Tibial artery (tissue), 4 donors: ENCODE measurements around the gene TRPM3.

Experiments
- DNase-seq, 2 donors: peaks; one replicate each; pipeline ENCODE4 v3.0.0-alpha.2; 2019
- H3K27ac ChIP-seq, 2 donors: fragments of 200-600 bp; sonication (generic) in 1 of 2; 1 replicate in 1 of 2; 2 replicates in 1 of 2; pipeline ENCODE4 v1.5.1; 2018 to 2019; ENCODE audit warnings: mild to moderate bottlenecking in 1 of 2
- H3K27me3 ChIP-seq, 2 donors: fragments of 200-600 bp; sonication (generic) in 1 of 2; one replicate each; pipeline versions ENCODE4 v1.5.1 to v1.6.0; 2016 to 2019
- H3K36me3 ChIP-seq, 3 donors: fragments of 200-600 bp; sonication (generic) in 2 of 3; one replicate each; pipeline ENCODE4 v1.5.1; 2016 to 2019; ENCODE audit warnings: mild to moderate bottlenecking in 2 of 3
- H3K4me1 ChIP-seq, 4 donors: fragments of 200-600 bp; sonication (generic) in 2 of 4; 1 replicate in 3 of 4; 2 replicates in 1 of 4; pipeline ENCODE4 v1.5.1; 2016 to 2019
- H3K4me3 ChIP-seq, 2 donors: fragments of 200-600 bp; sonication (generic) in 1 of 2; 1 replicate in 1 of 2; 2 replicates in 1 of 2; pipeline ENCODE4 v1.5.1; 2018 to 2019; ENCODE audit warnings: mild to moderate bottlenecking in 2 of 2
- H3K9me3 ChIP-seq, 3 donors: fragments of 200-600 bp; sonication (generic) in 1 of 3; one replicate each; pipeline ENCODE4 v1.5.1; 2016 to 2019
- intact Hi-C: fragments of 100-400 bp; cut with DNase I; formaldehyde crosslinking; loops from one replicate; pipeline ENCODE4 v1.15.0; 2023; ENCODE audit warnings: low total_unique reads
- TF ChIP-seq, protein P1 (sequence below), 2 experiments: fragments of 200-600 bp in 1 of 2; fragments of 450-650 bp in 1 of 2; IDR thresholded peaks; one replicate each; pipeline ENCODE4 v1.5.1; 2017 to 2019; ENCODE audit warnings: antibody characterized with exemption in 2 of 2, mild to moderate bottlenecking in 1 of 2, moderate library complexity in 1 of 2

The TRPM3 gene

DNA sequence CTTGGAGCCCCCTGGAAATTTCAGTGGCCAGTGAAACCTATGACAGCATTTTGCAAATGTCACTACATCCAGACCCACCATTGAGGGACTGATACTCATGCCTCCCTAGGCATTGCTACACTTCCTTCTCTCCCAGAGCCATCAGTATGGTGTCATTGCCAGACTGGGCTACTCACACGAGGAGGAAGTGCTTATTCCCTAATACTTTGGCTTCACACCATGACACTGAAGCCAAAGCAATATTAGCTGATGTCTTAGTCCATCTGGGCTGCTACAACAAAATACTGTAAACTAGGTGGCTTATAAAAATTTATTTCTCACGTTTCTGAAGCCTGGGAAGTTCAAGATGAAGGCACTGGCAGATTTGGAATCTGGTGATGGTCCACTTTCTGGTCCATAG, 22.6 kb downstream of the TRPM3 start:
- intact Hi-C loops: no loop called here
- Histone ChIP-seq H3K4me3 (no peak overlapping the region), H3K27ac (no peak overlapping the region), H3K27me3 (no peaks in the 10 kb centered on the region), H3K36me3 (no peaks in the 10 kb centered on the region), H3K9me3 (no peaks in the 10 kb centered on the region), H3K4me1 (no peaks in the 10 kb centered on the region)
- no peak for DNase-seq
- TF ChIP-seq, protein P1, sequence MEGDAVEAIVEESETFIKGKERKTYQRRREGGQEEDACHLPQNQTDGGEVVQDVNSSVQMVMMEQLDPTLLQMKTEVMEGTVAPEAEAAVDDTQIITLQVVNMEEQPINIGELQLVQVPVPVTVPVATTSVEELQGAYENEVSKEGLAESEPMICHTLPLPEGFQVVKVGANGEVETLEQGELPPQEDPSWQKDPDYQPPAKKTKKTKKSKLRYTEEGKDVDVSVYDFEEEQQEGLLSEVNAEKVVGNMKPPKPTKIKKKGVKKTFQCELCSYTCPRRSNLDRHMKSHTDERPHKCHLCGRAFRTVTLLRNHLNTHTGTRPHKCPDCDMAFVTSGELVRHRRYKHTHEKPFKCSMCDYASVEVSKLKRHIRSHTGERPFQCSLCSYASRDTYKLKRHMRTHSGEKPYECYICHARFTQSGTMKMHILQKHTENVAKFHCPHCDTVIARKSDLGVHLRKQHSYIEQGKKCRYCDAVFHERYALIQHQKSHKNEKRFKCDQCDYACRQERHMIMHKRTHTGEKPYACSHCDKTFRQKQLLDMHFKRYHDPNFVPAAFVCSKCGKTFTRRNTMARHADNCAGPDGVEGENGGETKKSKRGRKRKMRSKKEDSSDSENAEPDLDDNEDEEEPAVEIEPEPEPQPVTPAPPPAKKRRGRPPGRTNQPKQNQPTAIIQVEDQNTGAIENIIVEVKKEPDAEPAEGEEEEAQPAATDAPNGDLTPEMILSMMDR (IDR thresholded peaks at IDR 0.05): no peak

DNA sequence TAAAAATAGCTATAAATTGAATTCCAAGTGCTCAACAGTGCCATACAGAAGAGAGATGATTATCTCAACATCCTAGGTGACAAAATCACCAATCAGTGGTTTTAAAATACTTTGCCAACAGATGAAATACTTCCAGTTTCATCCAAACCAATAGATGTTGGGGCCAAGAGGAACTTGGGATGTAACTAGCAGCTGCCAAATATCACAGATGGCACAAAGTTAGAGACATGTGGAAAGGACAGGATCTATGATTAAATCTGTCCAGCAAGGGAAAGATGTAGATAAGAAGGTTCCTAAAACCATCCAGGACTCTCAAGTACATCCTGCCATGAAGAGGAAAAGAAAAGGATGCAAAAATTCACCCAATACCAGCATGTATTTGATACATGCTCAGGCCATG, 23.8 kb downstream of the TRPM3 start:
- Histone ChIP-seq H3K27ac (no peak overlapping the region), H3K9me3 (no peaks in the 10 kb centered on the region), H3K36me3 (no peaks in the 10 kb centered on the region), H3K27me3 (no peaks in the 10 kb centered on the region), H3K4me1 (no peaks in the 10 kb centered on the region), H3K4me3 (no peak overlapping the region)
- intact Hi-C loops: no loop called here
- TF ChIP-seq, protein P1 (IDR thresholded peaks at IDR 0.05): no peak
- no peak for DNase-seq

DNA sequence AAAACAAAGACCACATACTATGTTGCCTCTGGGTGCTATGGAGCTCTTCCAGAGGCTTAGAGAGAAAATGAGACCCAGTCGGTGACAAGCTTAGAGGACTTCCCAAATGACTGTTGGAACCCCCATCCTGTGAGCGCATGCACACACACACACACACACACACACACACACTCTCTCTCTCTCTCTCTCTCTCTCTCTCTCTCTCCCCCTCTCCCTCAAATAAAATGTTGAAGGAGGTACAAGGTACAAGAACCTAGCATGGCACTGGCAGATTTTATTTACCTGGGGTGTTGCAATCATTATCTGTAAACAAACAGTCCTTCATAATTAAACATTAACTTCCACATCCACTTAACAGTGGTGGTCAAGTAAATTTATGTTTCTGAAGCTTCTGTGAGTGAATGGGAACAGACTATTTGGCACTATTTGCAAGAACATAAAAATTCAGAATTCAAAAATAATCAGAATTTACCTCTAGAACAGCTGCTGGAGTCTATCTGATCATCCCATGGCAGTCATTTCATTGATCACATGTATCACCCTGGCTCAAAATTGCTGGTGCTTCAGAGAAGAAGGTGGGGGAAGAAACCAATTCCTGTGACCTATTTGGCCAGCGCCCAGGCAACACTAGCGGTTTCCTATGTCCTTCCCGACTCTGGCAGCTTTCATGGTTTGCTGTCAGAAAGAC, 24.9 kb downstream of the TRPM3 start:
- no peak overlapping the region for H3K27ac ChIP-seq
- H3K4me1 ChIP-seq: no peaks in the 10 kb centered on the region
- H3K36me3 ChIP-seq: no peaks in the 10 kb centered on the region
- H3K4me3 ChIP-seq: no peak overlapping the region
- TF ChIP-seq, protein P1 (IDR thresholded peaks at IDR 0.05): no peak
- DNase-seq: no peak
- H3K9me3 ChIP-seq: no peaks in the 10 kb centered on the region
- intact Hi-C loops: no loop called here
- H3K27me3 ChIP-seq: no peaks in the 10 kb centered on the region

- Histone ChIP-seq H3K27me3 (no peaks in the 10 kb centered on the region), H3K9me3 (no peaks in the 10 kb centered on the region), H3K36me3 (no peaks in the 10 kb centered on the region), H3K27ac (no peak overlapping the region), H3K4me1 (no peaks in the 10 kb centered on the region), H3K4me3 (no peak overlapping the region)
- TF ChIP-seq, protein P1 (IDR thresholded peaks at IDR 0.05): no peak
- no peak for DNase-seq
- intact Hi-C loops: no loop called here
These were observed 26.6 kb downstream of the TRPM3 start for GRCh38 chr9:71094708-71095251.

DNA sequence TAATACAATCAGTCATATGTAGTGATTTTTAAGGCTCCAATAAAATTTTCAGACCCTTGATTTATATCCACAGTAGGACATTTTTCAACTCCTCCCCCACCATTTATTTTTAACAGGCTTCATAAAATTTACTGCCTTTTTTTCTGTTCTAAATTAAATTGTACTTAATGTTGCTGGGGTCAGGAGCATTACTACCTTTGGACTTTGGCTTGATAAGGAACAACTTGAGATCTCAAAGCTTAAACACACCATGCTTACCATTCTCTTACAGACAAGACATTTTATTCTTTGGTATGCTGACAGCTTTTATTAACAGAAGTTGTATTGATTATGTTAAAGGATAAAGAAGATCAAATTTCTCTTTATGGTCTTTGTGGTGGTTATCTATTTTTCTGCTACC, 30.5 kb downstream of the TRPM3 start:
- Histone ChIP-seq H3K4me3 (no peak overlapping the region), H3K36me3 (no peaks in the 10 kb centered on the region), H3K27ac (no peak overlapping the region), H3K27me3 (no peaks in the 10 kb centered on the region), H3K4me1 (no peaks in the 10 kb centered on the region), H3K9me3 (no peaks in the 10 kb centered on the region)
- intact Hi-C loops: no loop called here
- DNase-seq: no peak
- TF ChIP-seq, protein P1 (IDR thresholded peaks at IDR 0.05): no peak
